ENCODE measurements around the gene MAML2.

DNA sequence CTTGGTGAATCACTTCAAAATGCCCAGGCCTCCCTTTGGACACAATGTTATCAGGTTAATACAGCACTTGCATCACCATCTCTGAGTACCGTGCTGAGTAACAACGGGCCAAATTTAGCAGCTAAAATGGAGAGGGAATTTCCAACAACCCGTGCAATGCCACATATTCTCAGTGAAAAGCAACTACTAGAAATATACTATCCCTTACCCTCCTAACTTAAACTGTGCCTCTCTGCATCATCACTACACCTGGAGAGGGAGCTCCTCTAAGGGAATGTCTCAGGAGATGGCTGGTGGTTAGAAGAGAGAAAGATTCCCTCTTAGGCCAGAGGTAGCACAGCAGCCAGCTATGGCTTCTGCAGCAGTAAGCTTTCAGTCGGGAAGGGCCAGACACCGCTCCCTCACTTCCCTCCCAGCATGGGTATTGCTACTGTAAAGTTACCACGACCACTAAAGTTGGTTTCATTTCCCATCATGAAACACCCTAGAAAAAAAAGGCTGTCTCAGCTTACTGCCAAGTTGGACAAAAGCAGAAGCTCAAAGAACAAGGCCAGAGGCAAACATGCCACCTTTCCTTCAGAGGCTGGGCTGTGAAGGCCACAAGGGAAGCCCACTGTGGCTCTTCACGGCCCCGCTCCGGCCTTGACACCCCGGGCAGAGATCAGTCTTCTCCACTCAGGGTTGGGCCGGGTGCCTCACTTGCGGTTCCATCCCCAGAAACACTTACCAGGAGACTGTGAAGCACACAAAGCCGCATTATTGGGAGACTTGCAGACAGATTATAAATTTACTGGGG lies 3.9 kb downstream of the MAML2 start:
- TF ChIP-seq EZH2 (optimal IDR thresholded peaks at IDR 0.05; ENCODE audit: low read depth, low read length): no peak
- TF ChIP-seq CTCF (IDR thresholded peaks at IDR 0.05; ENCODE audit: low read length): no peak
- no peak for TF ChIP-seq EZH2phosphoT487 (IDR thresholded peaks at IDR 0.05; ENCODE audit: low read length)

All from MM.1S (cell line).